IPS DF 4.7 (cell line): ENCODE measurements around the gene TRIB2.

Experiments used
- DNase-seq: peaks from one replicate; pipeline ENCODE4 v3.0.0-alpha.2; 2013; ENCODE audit warnings: low spot score; ENCODE audit errors: extremely low read depth

Gene TRIB2

DNA sequence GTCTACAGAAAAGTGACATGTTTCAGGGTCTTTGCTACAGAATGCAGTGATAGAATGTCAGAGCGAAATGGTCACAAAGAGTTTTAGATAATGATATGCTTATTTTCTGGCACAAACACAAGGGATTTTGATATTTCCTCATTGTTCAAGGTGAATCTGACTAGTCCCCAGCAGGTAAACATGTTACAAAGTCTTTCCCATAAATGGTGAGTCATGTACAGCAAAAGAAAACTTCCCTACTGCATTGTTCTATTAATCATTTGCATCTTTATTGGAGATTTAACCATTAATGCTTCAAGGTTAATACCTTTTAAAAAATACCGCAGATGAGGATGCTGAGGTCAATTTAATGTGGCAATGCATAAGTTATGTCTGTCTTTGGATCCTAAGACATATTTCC lies 19.1 kb upstream of the TRIB2 start:
- DNase-seq, result no peak

- no peak for DNase-seq
Measured at GRCh38 chr2:12700989-12701388, 15.7 kb upstream of the TRIB2 start.

DNA sequence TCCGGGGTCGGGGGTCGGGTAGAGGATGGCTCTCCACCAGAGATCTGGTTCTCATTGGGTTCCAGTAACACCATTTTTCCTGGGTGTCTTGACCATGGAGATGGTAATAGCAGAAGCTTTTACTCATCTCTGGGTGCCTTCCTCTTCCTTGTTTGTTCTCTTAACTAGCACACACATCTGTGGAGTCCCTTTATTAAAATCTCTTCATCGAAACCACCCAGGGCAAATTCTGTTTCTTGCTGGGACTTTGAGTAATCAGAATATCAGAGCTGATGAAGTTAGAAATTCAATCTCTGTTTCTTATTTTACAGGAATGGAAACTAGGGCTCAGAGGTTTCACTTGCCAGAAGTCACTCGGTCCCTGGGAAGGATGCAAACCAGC lies 15.0 kb upstream of the TRIB2 start:
- DNase-seq, result no peak

DNA sequence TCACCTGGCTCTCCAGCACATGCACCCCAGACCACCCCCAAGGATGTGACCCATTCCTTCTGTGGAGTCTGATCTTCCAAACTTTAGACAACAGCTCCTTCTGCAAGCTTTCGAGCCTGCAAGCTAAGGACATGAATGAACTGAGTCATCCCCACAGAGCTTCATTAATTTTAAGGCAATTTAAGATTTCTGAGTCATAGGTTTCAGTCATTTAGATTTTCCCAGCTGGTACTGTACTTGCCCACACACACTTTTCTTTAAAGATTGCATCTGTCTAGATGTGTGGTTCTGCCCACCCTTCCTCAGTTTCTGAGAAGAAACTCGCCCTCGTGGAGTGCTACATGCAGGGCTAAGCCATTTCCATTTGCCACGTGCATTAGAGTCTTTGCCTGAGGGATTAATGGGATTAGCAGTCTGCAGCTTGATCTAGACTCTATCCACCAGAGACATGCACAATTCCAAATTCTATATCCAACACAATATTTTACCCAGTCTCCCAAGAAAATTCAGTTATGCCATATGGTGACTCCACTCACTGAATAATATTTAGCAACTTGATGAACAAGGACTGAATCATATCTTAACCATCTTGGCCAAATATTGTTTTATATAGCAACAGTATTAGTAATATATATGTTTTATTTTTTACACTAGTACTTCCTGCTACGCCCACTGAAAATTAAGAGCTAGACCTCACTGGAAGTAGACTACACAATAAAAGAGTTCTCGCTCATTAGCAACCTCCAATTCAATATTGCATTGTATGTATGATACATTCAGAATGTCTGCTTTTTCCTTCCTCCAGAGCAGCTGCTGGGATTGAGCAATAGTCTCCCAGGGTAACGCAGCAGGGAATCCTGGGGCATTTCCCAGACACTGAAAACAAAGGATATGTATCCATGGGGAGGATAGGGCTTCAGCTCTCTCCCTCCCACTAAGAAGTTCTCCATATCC lies 14.3 kb upstream of the TRIB2 start:
- no peak for DNase-seq

DNA sequence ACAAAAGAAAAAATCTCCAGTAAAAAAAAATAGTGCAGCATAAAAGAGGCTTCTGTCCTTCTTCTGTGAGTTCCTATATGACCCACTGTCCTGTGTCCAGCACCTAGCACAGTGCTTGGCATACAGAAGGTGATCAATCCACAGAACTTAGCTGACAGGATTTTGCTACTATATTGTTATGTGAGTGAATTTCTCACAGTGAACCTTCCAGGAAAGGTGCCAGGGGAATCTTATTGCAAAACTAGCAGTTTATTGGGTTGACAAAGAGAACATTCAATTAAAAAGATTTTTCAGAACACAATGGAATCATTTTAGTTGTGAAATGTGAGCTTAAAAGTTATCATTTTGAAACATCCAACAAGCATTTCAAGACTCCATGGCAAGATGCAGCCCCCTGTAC lies 12.4 kb upstream of the TRIB2 start:
- no peak for DNase-seq

DNA sequence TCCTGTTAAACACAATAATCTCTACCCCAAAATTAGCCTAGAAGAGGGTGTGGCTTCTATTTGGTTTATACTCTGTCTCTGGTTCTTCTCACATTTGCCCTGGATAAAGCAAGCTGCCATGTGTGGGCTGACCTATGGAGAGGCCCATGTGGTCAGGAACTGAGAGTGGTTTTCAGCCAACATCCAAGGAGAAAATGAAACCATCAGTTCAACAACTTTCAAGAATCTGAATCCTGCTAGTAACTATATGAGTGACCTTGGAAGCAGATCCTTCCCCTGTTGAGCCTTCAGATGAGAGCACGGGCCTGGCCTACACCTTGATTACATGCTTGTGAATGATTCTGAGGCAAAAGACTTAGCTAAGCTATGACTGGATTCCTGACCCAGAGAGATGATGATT lies 11.5 kb upstream of the TRIB2 start:
- DNase-seq, result no peak

GRCh38 chr2:12705742-12706141 lies 11.0 kb upstream of the TRIB2 start:
- DNase-seq, result no peak

DNA sequence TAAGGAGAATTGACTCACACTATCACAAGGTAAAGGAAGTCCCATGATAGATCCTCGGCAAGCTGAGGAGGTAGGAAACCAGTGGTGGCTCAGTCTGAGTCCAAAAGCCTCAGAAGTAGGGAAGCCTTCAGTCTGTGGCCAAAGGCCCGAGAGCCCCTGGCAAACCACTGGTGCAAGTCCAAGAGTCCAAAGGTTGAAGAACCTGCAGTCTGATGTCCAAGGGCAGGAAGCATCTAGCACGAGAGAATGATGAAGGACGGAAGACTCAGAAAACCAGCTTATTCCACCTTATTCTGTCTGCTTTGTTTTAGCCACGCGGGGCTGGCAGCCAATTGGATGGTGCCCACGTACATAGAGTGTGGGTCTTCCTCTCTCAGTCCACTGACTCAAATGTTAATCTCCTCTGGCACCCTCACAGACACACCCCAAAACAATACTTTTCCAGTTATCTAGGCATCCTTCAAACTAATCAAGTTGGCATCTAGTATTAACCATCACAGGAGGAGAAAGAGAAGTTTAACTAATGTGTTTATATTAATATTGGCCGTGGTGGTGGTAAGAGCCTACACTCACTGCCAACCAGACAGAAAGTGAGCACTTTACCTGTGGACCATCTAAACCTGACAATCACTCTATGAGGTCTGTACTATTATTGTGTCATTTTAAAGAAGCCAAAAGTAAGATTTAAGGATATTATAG lies 8.1 kb upstream of the TRIB2 start:
- DNase-seq, result no peak

DNA sequence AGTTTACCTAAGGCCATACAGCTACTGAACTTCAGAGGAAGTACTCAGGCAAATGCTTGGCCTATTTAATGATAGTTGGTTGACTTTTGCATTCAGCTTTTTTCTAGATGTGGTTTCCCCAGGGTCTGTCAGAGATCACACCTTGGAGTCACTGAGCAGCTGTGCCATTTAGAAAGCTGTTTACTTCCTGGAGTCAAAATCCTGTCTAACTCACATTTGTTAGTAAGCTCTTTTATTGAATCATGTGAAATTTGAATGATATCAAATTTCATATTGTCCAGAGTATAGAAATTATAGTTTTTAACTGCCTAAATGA lies 7.6 kb upstream of the TRIB2 start:
- DNase-seq, result no peak

DNA sequence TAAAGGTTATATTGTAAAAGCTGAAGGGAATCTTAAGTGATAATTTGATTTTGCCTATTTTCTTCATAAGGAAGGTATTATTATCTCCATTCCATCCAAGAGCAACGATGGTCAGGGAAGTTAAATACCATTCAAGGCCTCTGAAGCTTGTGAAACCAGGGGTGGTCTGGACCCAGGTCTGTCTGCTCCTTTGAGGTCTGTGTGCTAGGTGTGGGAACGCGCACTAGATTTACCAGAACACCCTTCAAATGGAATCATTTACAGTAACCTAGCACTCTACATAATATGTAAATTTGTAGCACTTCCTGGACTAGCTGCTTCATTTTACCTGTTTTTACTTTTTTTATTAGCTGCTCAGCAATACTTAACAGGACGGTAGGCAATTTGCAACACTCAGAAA lies 6.4 kb upstream of the TRIB2 start:
- no peak for DNase-seq

DNA sequence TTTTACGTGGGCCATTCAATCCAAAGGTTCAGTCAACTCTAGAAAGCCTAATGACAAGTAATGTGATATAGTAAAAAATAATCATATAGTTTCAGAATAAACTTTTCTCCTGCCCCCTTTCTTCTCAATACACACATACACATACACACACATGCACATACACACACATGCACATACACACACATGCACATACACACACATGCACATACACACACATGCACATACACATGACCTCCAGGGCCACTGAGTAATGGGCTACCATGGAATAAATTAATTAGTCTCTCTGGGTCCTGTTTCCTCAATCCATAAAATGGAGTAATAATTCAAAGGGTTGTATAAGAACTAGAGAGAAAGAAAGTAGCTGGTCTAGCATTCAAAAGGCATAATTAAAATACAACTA lies 5.4 kb upstream of the TRIB2 start:
- no peak for DNase-seq

DNA sequence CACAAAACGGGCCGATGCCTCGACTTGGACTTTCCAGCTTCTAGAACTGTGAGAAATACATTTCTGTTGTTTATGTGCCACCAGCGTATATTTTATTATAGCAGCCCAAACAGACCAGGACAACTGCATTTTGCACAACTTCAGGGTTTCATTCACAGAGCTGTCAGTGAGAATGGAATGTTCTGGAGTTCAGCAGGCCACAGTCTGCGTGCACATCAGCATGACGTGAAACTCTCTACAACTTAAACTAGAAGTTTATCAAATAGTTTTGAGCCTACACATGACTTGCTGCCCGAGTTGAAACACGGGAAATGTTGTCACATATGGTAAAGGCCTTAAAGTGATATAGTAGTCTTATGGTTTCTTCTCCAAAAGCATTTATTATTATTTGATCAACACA lies 3.9 kb upstream of the TRIB2 start:
- DNase-seq, result no peak

GRCh38 chr2:12714391-12715221 lies 2.1 kb upstream of the TRIB2 start:
- DNase-seq, result no peak

DNA sequence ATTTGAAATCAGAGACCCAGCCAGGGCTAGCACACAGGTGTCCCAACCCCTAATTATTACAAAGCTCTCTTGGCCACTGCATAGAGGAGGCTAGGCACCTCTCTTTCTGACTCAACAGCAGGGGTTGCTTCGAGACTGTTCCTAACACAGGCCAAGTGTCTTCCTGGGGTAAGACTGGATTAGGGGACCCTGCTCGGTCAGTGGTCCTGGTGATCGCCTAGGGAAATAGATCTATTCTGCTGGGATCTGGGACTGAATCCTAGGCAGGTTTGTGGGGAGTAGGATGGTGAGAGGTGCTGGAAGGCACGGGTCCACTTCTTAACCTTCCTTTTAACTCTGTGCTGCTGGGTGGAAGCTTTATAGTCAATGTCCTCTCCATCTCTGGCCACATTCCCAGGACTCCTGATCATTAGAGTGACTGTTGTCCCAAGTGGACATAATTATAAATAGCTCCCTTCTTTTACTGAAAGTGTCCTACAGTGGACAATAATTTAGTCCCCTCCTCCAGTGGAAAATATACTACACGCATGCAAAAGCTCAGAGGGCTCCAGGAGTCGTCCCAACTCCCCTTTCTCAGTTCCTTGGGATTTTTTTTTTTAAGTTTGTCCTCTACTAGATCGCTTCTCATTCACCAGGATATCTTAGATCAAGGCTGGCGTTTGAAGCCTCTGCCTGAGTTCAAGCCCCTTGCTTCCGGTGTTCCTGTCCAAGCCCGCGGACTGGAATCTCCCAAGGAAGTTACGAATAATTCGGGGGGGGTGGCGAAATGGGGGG lies 1.3 kb upstream of the TRIB2 start:
- no peak for DNase-seq

GRCh38 chr2:12716032-12716281 lies 779 bp upstream of the TRIB2 start:
- DNase-seq, result no peak

- no peak for DNase-seq
Measured at GRCh38 chr2:12717191-12718014, 667 bp downstream of the TRIB2 start.

- no peak for DNase-seq
Measured at GRCh38 chr2:12718015-12718671, 1.4 kb downstream of the TRIB2 start.

DNA sequence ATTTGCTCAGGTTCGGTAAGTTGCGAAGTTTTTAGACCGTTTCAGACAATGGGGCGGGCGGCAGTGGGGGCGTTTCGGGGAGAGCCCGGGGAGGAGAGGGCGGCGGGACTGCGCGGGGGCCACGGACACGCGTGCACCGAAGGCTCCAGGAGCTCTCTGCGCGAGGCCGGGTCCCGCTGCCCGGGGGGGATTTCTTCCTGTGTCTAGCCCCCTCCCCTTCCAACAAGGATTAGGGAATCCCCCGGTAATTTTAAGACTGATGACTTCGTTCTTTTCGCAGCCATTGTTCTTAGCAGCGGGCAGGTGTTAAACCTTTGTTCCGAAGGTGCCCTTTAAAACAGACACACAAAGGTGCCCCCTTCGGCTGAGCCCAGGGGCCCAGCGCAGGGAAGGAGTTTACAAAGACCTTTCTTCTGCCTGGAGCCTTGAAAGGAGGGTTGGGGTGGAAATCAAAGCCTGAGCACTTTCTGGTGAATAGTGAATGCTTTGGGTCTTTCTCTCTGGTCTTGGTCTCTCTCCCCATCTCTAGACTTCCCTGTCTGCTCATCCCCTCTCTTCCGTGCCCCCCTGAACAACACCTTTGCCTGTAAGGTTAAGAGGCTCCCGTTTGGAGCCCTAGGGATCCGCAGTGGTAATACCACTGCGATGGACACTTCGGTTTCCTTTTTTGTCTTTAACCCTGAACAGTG lies 2.1 kb downstream of the TRIB2 start:
- DNase-seq, result no peak

DNA sequence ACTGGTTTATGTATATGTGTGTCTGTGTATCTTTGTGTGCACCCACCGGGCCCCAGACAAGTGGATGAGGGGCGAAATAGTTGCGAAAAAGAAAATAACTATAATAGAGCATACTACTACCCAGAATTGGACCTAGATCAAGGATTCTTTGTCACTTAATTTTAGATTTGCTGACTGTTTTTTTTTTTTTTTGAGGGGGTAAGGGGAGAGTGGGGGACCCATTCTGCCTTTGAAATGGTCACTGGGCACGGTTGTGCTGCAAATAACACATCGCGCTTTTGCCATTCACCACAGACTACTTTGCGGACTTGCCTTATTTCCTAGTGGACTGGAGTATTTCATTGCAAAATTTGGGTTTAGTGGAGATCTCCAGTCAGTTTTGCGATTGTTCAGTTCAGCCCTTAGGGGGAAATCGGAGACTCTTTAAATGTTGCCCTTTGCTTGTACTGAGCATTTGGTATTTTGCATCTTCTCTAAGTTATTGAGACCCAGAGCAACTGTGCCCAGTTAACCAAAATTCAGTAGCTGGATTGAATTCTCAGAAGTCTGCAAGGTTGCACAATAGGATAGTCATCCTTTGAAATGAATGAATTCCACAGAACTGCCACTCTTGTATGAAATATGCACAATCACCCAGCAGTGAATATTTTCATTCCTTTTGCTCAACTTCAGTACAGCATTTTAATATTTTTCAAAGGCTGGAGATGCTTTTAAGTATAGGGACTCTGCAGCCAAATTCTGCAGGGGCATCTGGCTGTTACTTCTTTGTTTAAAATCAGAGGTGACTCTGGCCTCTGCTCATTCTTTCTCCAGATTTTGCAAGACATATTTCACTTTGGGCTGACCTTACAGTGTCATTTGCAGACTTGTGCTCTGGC lies 2.9 kb downstream of the TRIB2 start:
- no peak for DNase-seq
